Activated T-cell treated with anti-CD3 and anti-CD28 coated beads, Interleukin-2, amount 50 U/mL, for 4 hours (primary cell): ENCODE data around the gene MACROH2A1. TPM values are rescaled to one million over a fixed set of nuclear protein-coding genes. Genes with fewer than 3 reads are reported as not detected.

Experiments used
- ATAC-seq, 2 donors: fragments of 200-7000 bp; cut with Tn5 transposase; one replicate each; pipeline ENCODE4 v1.10.0; 2021
- DNase-seq: peaks from one replicate; pipeline ENCODE4 v3.0.0-alpha.2; 2020
- H3K27me3 Mint-ChIP-seq: one replicate; pipeline ENCODE4 v1.8.0; 2021; ENCODE audit warnings: low read depth, mixed read lengths
- H3K36me3 Mint-ChIP-seq: one replicate; pipeline ENCODE4 v1.8.0; 2022; ENCODE audit warnings: mixed read lengths; ENCODE audit not compliant: insufficient read depth
- H3K4me1 Mint-ChIP-seq: one replicate; pipeline ENCODE4 v1.8.0; 2021; ENCODE audit warnings: low read depth, mixed read lengths
- H3K4me3 Mint-ChIP-seq: one replicate; pipeline ENCODE4 v1.8.0; 2021; ENCODE audit warnings: mild to moderate bottlenecking, moderate library complexity, mixed read lengths
- H3K9me3 Mint-ChIP-seq: one replicate; pipeline ENCODE4 v1.8.0; 2021; ENCODE audit warnings: mixed read lengths
- total RNA-seq, 3 donors: library from RNA; stranded (reverse); gene quantifications; one replicate each; pipeline ENCODE4 v1.2.1, GENCODE V29; 2021

The MACROH2A1 gene
- total RNA-seq, 3 donors from 2014 or later = 204 to 234 (median 207) TPM

DNA sequence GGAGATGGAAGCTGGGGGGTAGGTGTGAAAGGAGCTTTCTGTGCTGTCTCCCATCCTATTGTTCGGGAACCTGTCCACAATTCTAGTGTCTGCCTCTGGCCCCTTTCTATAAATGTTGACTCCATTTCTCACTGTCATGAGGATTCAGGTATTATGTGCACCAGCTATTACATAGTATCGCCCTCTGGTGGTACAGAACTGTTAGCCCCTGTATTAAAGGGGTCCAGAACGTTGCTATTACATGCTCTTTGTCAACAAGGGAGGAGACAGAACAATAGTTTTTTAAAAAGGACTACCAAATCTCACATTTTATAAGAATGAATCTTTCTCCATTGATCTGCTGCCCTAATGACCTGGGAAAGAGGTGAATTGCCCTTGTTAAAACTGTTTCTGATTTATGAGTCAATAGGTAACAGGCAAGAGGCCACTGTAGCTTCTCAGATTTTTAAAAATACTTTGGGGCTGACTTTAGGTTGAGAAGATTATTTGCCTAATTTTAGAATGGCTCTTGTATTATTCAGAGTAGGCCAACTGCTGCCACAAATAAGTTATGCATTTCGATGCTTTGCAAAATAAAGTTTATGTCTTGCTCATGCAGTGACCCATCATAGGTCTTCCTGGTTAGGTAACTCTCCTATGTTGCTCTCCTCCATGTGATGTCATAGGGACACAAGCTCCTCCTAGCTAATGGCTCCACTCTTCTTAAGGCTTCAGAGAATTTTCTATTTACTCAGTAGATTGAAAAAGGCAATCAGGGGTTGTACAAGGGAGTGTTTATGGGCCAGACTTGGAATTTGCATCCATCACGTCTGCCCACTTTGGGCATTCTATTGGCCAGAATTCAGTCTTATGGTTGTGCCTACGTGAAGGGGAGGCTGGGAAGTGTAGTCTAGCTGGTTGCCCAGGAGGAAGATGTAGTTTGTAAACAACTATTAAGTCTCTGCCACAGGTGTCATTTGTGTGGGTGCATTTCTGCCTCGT is 27.4 kb upstream of the MACROH2A1 start:
- Mint-ChIP-seq H3K9me3 (peaks cover 15% of the 10 kb centered on the region), H3K27me3 (peaks cover 18% of the 10 kb centered on the region), H3K4me1 (no peaks in the 10 kb centered on the region), H3K4me3 (no peak overlapping the region), H3K36me3 (no peaks in the 10 kb centered on the region)
- ATAC-seq = peak; percentile 86 to 87
- no peak for DNase-seq

DNA sequence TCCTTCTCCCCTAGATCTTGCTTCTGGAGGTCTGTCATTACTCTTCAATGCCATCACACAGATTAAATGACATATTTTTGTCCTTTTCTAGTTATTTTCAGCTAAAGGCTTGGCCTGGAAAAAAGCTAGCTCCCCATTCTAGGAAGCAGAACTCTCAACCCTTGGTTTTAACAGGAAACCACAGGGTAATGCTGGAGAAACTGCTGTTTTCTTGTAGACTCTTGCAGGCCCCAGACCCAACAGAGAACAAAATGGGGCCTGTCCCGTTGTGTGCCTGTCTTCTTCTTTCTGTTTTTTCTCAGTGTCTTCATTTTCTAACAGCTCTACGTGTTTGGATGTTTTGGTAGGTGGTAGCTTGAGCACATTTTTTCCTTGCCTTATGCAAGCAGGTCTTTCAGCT is 26.6 kb upstream of the MACROH2A1 start:
- H3K27me3 Mint-ChIP-seq = peaks cover 23% of the 10 kb centered on the region
- no peak overlapping the region for H3K4me3 Mint-ChIP-seq
- peaks cover 15% of the 10 kb centered on the region for H3K9me3 Mint-ChIP-seq
- ATAC-seq = no peak
- DNase-seq = no peak
- no peaks in the 10 kb centered on the region for H3K4me1 Mint-ChIP-seq
- no peaks in the 10 kb centered on the region for H3K36me3 Mint-ChIP-seq

GRCh38 chr5:135423846-135424168 is 24.8 kb upstream of the MACROH2A1 start:
- H3K4me3 Mint-ChIP-seq = no peak overlapping the region
- H3K27me3 Mint-ChIP-seq = peaks cover 34% of the 10 kb centered on the region
- no peak for ATAC-seq
- no peaks in the 10 kb centered on the region for H3K4me1 Mint-ChIP-seq
- H3K36me3 Mint-ChIP-seq = peaks cover 3% of the 10 kb centered on the region
- no peak for DNase-seq
- peaks cover 15% of the 10 kb centered on the region for H3K9me3 Mint-ChIP-seq

GRCh38 chr5:135423146-135423845 is 24.3 kb upstream of the MACROH2A1 start:
- Mint-ChIP-seq H3K27me3 (peaks cover 37% of the 10 kb centered on the region), H3K4me3 (no peak overlapping the region), H3K4me1 (no peaks in the 10 kb centered on the region), H3K36me3 (peaks cover 3% of the 10 kb centered on the region), H3K9me3 (peaks cover 10% of the 10 kb centered on the region)
- no peak for ATAC-seq
- no peak for DNase-seq

GRCh38 chr5:135422419-135422818 is 23.4 kb upstream of the MACROH2A1 start:
- ATAC-seq = no peak
- no peak for DNase-seq
- peaks cover 37% of the 10 kb centered on the region for H3K27me3 Mint-ChIP-seq
- H3K4me1 Mint-ChIP-seq = no peaks in the 10 kb centered on the region
- H3K36me3 Mint-ChIP-seq = peaks cover 5% of the 10 kb centered on the region
- no peak overlapping the region for H3K4me3 Mint-ChIP-seq
- peaks cover 7% of the 10 kb centered on the region for H3K9me3 Mint-ChIP-seq

GRCh38 chr5:135417083-135417482 is 18.1 kb upstream of the MACROH2A1 start:
- Mint-ChIP-seq H3K4me1 (no peaks in the 10 kb centered on the region), H3K4me3 (no peak overlapping the region), H3K27me3 (peaks cover 28% of the 10 kb centered on the region), H3K9me3 (peaks cover 7% of the 10 kb centered on the region), H3K36me3 (peaks cover 5% of the 10 kb centered on the region)
- ATAC-seq (no peak), DNase-seq (no peak)

- Mint-ChIP-seq H3K36me3 (no peaks in the 10 kb centered on the region), H3K9me3 (peaks cover 3% of the 10 kb centered on the region), H3K4me3 (no peak overlapping the region), H3K27me3 (peaks cover 7% of the 10 kb centered on the region), H3K4me1 (peaks cover 4% of the 10 kb centered on the region)
- no peak for ATAC-seq
- no peak for DNase-seq
Measured at GRCh38 chr5:135405082-135405481, 6.1 kb upstream of the MACROH2A1 start.

DNA sequence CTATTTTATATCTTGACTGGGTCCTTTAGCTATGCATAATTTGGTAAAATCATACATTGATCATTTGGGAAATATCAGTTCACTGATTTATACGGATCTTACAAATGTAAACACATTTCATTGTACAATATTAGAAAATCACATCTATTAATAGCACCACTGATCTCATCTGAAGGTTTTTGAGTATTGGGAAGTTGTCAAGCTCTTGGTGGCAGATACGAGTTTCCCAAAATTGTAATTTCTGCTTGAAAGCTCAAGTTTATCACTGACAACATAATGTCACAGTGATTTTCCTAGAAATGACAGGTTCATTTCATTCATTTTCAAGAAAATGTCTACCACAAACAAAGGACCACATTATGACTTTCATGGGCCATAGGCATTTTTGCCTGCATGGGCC is 3.0 kb upstream of the MACROH2A1 start:
- Mint-ChIP-seq H3K9me3 (peaks cover 3% of the 10 kb centered on the region), H3K27me3 (peaks cover 2% of the 10 kb centered on the region), H3K4me1 (peaks cover 19% of the 10 kb centered on the region), H3K4me3 (no peak overlapping the region), H3K36me3 (peaks cover 5% of the 10 kb centered on the region)
- ATAC-seq = no peak
- no peak for DNase-seq

GRCh38 chr5:135400866-135401265 is 1.8 kb upstream of the MACROH2A1 start:
- ATAC-seq = no peak
- H3K4me3 Mint-ChIP-seq = peak overlapping the region; percentile 88
- H3K36me3 Mint-ChIP-seq = peaks cover 6% of the 10 kb centered on the region
- H3K9me3 Mint-ChIP-seq = peaks cover 3% of the 10 kb centered on the region
- H3K27me3 Mint-ChIP-seq = peaks cover 2% of the 10 kb centered on the region
- DNase-seq = no peak
- H3K4me1 Mint-ChIP-seq = peaks cover 30% of the 10 kb centered on the region

DNA sequence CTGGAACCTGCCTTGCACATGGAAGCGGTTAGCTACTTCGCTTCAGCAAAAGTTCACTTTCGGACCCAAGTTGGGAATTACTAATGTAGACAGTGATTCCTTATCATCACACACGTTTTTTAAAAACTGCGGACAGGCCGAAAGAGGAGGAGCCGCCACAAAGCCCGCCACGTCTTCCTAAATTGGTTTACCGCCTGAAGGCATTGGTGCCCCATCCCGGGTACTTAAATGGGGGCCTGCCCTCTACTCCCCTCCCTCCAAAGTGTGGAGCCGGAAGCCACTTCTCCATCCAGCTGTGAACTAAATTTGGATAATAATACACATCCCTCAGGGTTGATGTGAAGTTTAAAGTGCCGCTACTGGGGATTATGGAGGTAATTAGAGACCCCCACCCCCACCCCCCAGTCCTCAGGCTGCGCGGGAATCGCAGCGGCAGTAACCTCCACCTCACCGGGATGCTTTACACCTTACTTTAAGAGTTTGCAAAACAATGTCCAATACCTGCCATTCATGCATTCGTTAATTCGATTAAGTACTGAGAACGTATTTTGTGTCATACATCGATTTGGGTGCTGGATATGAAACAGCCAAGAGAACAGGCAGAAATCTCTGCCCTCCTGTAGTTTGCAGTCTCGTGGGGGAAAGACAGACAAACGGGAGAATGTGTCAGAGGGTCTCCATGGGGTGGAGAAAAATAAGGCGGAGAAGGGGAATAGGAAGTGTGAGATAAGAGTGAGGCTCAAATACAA is 937 bp upstream of the MACROH2A1 start:
- H3K4me1 Mint-ChIP-seq = peaks cover 37% of the 10 kb centered on the region
- ATAC-seq (no peak), DNase-seq (no peak)
- peaks cover 9% of the 10 kb centered on the region for H3K36me3 Mint-ChIP-seq
- peaks cover under 1% of the 10 kb centered on the region for H3K9me3 Mint-ChIP-seq
- H3K27me3 Mint-ChIP-seq = peaks cover under 1% of the 10 kb centered on the region
- H3K4me3 Mint-ChIP-seq = peak overlapping the region; percentile 88

DNA sequence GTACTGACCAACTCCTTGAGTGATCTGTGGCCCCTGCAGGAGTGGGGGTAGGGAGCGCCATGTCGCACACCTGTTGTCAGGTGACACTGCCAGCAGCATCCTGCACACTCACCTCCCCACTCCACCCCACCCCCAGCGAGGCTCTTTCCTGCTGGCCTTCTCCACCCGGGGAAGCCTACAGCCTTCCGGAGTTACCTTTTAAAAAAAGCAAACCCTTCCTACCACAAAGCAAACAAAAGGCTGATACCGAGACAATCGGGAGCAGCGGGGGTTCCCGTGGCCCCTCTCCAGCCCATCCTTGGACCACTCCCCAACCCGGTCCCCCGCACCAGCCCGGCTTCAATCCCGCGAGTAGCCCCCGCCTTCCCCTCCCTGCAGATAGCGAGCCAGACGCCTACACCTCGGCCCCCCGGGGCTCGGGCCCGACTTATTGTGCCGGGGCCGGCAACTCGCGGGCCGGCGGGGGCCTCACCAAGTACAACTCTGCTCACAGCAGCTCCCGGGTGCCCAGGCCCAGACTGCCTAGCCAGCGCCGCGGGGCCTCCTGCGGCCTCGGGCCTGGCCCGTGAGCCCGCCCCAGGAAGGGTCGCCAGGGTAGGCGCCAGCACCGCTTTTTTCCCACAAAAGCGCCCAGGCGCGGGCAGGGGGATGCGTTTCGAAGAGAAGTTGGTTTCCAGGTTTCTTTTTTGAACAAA is 724 bp downstream of the MACROH2A1 start:
- peak overlapping the region; percentile 88 for H3K4me3 Mint-ChIP-seq
- H3K36me3 Mint-ChIP-seq = peaks cover 9% of the 10 kb centered on the region
- no peaks in the 10 kb centered on the region for H3K9me3 Mint-ChIP-seq
- ATAC-seq (peak; percentile 54 to 60), DNase-seq (peak; percentile 26)
- peaks cover 49% of the 10 kb centered on the region for H3K4me1 Mint-ChIP-seq
- no peaks in the 10 kb centered on the region for H3K27me3 Mint-ChIP-seq

GRCh38 chr5:135397084-135397483 is 1.9 kb downstream of the MACROH2A1 start:
- no peak for DNase-seq

DNA sequence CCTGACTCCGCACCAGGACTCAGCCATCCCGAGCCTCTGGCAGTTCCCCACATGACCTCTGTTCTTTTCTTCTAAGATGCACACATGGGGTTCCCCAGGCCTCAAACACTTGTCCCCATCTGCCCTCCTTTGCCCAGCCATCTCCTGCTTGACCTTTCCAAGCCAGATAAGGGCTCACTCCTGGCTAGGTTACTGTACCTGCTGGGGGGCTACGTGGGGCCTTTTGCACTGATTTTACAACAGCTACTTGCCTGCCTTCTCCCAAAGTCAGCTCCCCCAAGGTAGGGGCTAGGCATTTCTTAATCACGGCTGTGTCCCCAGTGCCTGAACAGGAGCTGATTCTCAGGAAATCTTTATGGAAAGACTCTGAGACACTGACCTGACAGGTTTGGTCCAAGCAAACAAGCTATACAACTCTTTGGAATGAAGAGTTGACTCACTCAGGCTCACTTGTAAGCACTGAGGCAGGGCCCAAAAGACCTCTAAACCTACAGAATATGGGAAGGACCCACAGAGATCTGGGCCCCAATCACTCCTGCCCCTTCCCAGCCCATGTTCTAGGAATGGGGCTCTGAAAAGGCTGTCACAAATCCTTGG is 2.5 kb downstream of the MACROH2A1 start:
- H3K36me3 Mint-ChIP-seq = peaks cover 26% of the 10 kb centered on the region
- H3K4me1 Mint-ChIP-seq = peaks cover 67% of the 10 kb centered on the region
- H3K9me3 Mint-ChIP-seq = no peaks in the 10 kb centered on the region
- no peak overlapping the region for H3K4me3 Mint-ChIP-seq
- ATAC-seq (no peak), DNase-seq (no peak)
- H3K27me3 Mint-ChIP-seq = no peaks in the 10 kb centered on the region

More at GRCh38 chr5:135397084-135397483, 1.9 kb downstream of the MACROH2A1 start:
- H3K27me3 Mint-ChIP-seq = no peaks in the 10 kb centered on the region
- no peak for ATAC-seq
- no peaks in the 10 kb centered on the region for H3K9me3 Mint-ChIP-seq
- peaks cover 62% of the 10 kb centered on the region for H3K4me1 Mint-ChIP-seq
- peaks cover 21% of the 10 kb centered on the region for H3K36me3 Mint-ChIP-seq
- H3K4me3 Mint-ChIP-seq = peak overlapping the region; percentile 88
